ENCODE measurements around the gene CRHR1.

CRHR1 gene

DNA sequence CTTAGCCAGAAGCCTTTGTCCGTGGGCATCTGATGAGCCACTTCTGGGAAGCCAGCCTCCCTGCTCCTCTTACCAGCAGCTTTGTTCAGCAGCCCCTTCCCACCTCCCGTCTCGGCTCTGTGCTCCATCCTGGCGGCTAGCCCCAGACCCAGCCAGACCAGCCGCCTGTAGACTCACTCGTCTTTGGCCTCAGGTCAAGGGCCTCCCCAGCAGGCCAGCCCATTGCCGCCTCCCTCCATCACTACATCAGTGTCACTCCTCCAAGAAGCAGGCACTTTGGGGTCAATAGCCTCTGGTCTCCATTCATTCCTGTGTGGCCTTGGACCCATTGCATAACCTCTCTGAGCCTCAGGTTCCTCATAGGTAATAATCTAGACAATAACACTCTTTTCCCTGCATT is 20.9 kb upstream of the CRHR1 start:
- TF ChIP-seq CREB1 (IDR thresholded peaks at IDR 0.05; ENCODE audit: low read depth) (no peak), REST (IDR thresholded peaks at IDR 0.05; ENCODE audit: low read depth) (no peak), RAD21 (IDR thresholded peaks at IDR 0.05; ENCODE audit: low read depth) (no peak), YY1 (IDR thresholded peaks at IDR 0.05; ENCODE audit: low read depth) (no peak), TAF1 (IDR thresholded peaks at IDR 0.05; ENCODE audit: low read depth) (no peak), ZBTB7A (IDR thresholded peaks at IDR 0.05; ENCODE audit: low read depth) (no peak), NFIC (IDR thresholded peaks at IDR 0.05) (no peak), FOXM1 (IDR thresholded peaks at IDR 0.05; ENCODE audit: borderline replicate concordance, low read depth) (no peak), TCF12 (IDR thresholded peaks at IDR 0.05; ENCODE audit: low read depth) (no peak)
- TF ChIP-seq, protein P1, sequence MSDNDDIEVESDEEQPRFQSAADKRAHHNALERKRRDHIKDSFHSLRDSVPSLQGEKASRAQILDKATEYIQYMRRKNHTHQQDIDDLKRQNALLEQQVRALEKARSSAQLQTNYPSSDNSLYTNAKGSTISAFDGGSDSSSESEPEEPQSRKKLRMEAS (IDR thresholded peaks at IDR 0.05), result no peak

GRCh38 chr17:45764479-45764878 is 19.6 kb upstream of the CRHR1 start:
- TF ChIP-seq FOXM1 (IDR thresholded peaks at IDR 0.05; ENCODE audit: borderline replicate concordance, low read depth) (no peak), CEBPB (IDR thresholded peaks at IDR 0.05) (no peak), EGR1 (IDR thresholded peaks at IDR 0.05) (no peak), REST (IDR thresholded peaks at IDR 0.05; ENCODE audit: low read depth) (no peak), TAF1 (IDR thresholded peaks at IDR 0.05; ENCODE audit: low read depth) (no peak)

- TF ChIP-seq TCF12 (IDR thresholded peaks at IDR 0.05; ENCODE audit: low read depth), result no peak
- TF ChIP-seq RAD21 (IDR thresholded peaks at IDR 0.05; ENCODE audit: low read depth), result peak; percentile 53
- peak; percentile 89 for TF ChIP-seq REST (IDR thresholded peaks at IDR 0.05; ENCODE audit: low read depth)
- no peak for TF ChIP-seq CEBPB (IDR thresholded peaks at IDR 0.05)
Measured at GRCh38 chr17:45768000-45768399, 16.1 kb upstream of the CRHR1 start.

GRCh38 chr17:45770632-45771270 is 13.4 kb upstream of the CRHR1 start:
- TF ChIP-seq TCF12 (IDR thresholded peaks at IDR 0.05; ENCODE audit: low read depth), result no peak
- no peak for TF ChIP-seq CEBPB (IDR thresholded peaks at IDR 0.05)
- no peak for TF ChIP-seq NFIC (IDR thresholded peaks at IDR 0.05)
- TF ChIP-seq RAD21 (IDR thresholded peaks at IDR 0.05; ENCODE audit: low read depth), result no peak
- TF ChIP-seq EP300 (IDR thresholded peaks at IDR 0.05; ENCODE audit: borderline replicate concordance), result no peak
- TF ChIP-seq USF1 (IDR thresholded peaks at IDR 0.05), result no peak
- TF ChIP-seq TEAD4 (IDR thresholded peaks at IDR 0.05), result no peak
- no peak for TF ChIP-seq FOXM1 (IDR thresholded peaks at IDR 0.05; ENCODE audit: borderline replicate concordance, low read depth)
- TF ChIP-seq, protein P1 (IDR thresholded peaks at IDR 0.05), result no peak
- TF ChIP-seq TAF1 (IDR thresholded peaks at IDR 0.05; ENCODE audit: low read depth), result no peak
- TF ChIP-seq EGR1 (IDR thresholded peaks at IDR 0.05), result no peak
- TF ChIP-seq CREB1 (IDR thresholded peaks at IDR 0.05; ENCODE audit: low read depth), result no peak
- TF ChIP-seq YY1 (IDR thresholded peaks at IDR 0.05; ENCODE audit: low read depth), result no peak
- TF ChIP-seq REST (IDR thresholded peaks at IDR 0.05; ENCODE audit: low read depth), result no peak
- no peak for TF ChIP-seq ZBTB7A (IDR thresholded peaks at IDR 0.05; ENCODE audit: low read depth)

Data from Ishikawa (cell line).